Measurements from ENCODE around the gene TRIM69.
"Not testable (repeated sequence)": the region's sequence is repeated elsewhere in the genome, so short reads cannot be mapped to it uniquely, and the experiment has no call there.

TRIM69 gene

GRCh38 chr15:44753345-44753744, 17.0 kb downstream of the TRIM69 start:
- no peak for DNase-seq

DNA sequence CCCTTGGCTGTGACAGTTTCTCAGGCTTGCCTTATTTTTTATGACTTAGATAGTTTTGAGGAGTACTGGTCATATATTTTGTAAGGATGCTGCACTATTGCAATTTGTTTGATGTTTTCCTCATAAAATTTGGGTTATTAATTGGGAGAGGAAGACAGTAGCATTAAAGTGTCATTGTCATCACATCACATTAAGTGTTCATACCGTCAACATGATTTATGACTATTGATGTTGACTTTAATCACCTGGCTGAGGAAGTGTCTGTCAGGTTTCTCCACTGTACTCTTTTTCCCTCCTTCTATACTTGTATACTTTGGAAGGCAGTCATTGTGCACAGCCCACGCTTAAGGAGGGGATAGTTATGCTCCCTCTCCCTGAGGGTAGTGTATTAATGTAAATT, 26.9 kb downstream of the TRIM69 start:
- DNase-seq = no peak

GRCh38 chr15:44763848-44764247, 27.5 kb downstream of the TRIM69 start:
- DNase-seq = no peak

DNA sequence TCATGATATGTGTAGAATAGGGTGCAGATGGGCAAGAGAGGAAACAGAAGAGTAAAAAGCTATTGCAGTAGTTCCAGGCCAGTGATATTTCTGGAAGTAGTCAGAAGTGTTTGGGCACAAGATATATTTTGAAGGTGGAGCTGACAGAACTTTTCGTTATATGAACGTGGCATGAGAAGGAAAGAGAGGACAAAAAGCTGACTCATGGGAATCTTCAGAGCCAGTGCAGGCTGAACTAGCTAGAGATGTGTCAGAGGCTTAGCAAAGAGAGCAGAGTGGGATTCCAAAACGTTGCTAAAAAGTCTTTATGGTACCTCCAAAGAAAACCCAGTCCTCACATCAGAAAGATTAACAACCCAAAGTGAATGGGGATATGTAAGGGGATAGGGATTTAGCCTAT, 28.7 kb downstream of the TRIM69 start:
- DNase-seq = no peak

- DNase-seq = no peak
Measured at GRCh38 chr15:44769521-44769920, 33.2 kb downstream of the TRIM69 start.

GRCh38 chr15:44770715-44771114, 34.4 kb downstream of the TRIM69 start:
- not testable (repeated sequence) for DNase-seq

- no peak for DNase-seq
Measured at GRCh38 chr15:44775953-44776352, 39.6 kb downstream of the TRIM69 start.

- no peak for DNase-seq
Measured at GRCh38 chr15:44779761-44780160, 43.4 kb downstream of the TRIM69 start.

GRCh38 chr15:44780608-44781007, 44.3 kb downstream of the TRIM69 start:
- no peak for DNase-seq

DNA sequence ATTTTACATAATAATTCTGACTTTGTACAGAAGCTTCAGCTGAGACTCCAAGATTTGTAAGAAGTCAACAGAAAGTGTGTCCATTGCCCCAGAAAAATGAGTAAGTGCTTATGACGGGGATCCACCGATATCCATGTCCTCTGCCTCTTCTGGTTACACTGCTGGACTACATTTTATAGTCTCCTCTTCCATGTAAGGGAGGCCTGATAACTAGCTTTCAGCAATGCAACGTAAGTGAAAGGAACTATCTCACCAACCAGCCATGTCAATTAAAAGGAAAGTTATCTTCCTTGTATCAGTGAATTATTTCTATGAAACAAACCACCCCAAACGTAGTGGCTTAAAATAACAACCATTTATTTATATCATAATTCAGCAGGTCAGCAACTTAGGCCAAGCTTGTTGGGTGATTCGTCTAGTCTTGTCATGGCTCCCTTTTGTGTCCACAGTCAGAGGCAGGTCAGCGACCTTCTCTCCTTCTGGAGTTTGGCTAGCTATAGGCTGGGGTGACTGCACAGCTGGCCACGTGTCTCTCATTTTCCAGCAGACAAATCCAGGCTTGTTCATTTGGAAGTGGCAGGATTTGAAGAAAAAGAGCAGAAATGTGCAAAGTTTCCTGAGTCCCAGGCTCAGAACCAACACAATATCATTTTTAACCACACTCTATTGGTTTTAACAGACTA, 44.9 kb downstream of the TRIM69 start:
- DNase-seq = no peak

DNA sequence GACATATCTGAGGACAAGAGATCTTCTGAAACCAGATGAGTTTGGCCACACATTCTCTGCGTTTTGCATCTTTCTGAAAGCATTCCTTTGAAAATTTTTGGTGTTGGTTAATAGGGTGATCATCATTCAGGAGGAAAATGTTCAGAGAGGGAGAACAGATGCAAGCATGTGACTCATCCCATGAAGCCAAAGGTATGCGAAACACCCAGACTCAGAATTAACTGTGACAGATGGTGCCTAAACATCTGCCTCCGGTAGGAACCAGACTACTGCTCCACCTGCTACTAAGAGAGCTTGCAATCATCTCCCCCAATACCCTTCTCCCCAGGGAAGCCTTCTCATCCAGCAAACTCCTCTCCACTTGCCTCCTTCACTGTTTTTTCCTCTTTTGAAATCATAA, 46.2 kb downstream of the TRIM69 start:
- no peak for DNase-seq

DNA sequence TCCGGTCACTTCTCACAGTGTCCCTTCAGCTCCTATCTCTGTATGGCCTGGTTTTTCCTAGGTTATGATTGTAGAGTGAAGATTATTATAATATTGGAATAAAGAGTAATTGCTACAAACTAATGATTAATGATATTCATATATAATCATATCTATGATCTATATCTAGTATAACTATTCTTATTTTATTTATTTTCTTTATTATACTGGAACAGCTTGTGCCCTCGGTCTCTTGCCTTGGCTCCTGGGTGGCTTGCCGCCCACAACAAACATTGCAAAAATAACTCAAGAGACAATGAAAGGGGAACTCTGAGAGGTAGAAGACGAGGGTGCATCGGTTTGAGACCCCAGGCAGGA, 48.6 kb downstream of the TRIM69 start:
- DNase-seq = not testable (repeated sequence)

DNA sequence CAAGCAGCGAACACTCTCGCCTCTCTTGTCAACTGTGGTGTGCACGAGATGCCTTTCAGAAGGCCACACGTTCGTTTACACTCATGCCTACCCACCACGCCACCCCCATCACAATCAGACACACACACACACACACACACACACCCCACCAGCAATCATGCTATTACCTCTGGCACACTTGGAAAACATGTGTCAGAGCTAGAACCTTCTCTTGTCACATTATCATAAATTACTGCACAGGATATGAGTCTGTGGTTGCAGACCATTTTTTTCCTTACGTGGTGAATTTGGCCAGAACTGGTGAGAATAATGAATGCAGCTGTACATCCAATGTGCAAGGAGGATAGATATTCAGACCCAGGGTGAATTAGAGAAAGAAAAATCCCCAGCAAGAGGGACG, 52.4 kb downstream of the TRIM69 start:
- DNase-seq = no peak

DNA sequence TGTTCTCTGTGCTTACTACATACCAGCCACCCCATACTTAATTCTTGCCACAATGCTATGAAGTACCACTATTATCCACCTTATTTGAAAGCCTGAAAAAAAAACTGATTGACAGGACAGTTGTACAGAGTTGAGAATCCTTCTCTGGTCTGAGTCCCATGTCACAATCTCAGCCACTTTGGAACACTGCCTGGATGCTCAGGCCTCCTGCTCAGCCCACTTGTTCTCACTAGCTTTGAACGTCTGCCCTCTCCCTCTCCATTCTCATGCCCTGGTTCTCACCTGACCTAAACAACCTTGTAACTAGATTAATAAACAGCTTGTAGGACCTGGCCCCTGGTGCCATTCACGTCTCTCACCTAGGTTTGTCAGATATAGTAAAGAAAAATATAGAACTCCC, 53.9 kb downstream of the TRIM69 start:
- DNase-seq = no peak

DNA sequence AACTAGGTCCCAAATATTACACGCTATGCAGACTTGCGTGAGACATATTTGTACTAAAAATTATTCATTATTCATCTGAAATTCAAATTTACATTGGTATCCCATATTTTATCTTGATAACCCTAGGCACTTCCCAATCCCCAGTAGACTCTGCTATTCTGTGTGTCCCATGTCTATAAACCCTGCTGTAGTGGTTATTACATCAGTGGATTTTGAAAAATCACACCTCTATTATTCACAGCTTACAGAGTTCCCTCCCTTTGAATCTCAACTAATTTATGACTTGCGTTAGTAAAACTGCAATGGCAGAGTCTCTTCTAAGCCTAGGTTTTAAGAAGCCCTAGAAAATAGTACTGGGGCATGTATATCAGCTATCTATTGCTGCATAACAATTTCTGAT, 54.3 kb downstream of the TRIM69 start:
- no peak for DNase-seq

GRCh38 chr15:44792715-44793114, 56.4 kb downstream of the TRIM69 start:
- DNase-seq = no peak

GRCh38 chr15:44794072-44794471, 57.7 kb downstream of the TRIM69 start:
- DNase-seq = no peak

GRCh38 chr15:44796508-44796907, 60.2 kb downstream of the TRIM69 start:
- no peak for DNase-seq

DNA sequence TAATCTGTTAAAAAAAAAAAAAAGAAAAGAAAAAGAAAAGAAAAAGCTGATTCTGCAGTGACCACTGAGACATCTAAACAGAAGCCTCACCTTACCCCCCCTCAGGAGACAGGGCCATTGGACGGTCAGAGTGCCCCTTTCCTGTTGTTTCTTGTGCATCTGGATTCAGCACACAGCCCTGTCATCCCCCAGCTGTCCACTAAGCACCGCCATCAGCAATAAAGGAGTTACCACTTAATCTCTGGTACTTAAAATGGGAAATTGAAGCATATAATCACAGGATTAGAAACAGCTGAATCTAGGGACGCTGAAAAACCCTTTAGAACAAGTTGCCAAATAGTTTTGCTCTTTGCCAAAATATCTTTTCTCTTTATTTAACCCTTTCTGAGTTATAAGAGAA, 62.5 kb downstream of the TRIM69 start:
- no peak for DNase-seq

- no peak for DNase-seq
Measured at GRCh38 chr15:44801364-44801763, 65.0 kb downstream of the TRIM69 start.

DNA sequence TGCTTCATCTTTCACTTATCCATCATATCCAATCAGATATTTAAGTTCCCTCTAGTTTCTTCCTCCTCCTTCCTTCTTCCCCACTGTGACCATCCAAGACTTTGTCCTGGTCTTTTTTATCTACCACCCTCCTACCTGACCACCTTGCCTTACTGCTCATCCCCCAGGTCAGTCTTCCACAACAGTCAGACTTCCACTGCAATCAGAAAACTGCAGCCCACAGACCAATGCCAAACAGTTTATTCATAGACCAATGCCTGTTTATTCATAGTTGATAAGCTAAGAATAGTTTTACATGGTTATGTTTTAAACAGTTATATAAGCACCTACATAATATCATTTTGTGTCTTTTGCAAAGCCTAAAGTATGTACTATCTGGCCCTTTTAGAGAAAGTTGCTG, 65.5 kb downstream of the TRIM69 start:
- no peak for DNase-seq

DNA sequence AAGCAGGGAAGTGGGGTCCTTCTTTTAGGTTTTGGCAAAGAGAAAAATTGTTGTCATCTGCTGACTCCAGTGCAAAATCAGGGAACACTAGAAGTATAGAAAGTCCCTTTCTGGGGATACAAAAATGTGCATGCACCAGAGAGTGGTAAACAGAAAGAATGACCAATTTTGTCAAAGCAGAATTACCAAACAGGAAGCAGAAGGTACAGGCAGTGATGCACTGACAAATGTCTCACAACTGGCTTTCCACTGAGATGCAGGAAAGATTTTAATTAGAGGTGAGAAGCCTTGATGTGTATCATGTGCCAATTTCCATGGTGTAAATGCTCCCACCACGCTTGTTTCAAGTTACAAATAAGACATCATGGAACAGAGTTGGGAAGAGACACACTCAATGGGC, 66.0 kb downstream of the TRIM69 start:
- DNase-seq = no peak

DNA sequence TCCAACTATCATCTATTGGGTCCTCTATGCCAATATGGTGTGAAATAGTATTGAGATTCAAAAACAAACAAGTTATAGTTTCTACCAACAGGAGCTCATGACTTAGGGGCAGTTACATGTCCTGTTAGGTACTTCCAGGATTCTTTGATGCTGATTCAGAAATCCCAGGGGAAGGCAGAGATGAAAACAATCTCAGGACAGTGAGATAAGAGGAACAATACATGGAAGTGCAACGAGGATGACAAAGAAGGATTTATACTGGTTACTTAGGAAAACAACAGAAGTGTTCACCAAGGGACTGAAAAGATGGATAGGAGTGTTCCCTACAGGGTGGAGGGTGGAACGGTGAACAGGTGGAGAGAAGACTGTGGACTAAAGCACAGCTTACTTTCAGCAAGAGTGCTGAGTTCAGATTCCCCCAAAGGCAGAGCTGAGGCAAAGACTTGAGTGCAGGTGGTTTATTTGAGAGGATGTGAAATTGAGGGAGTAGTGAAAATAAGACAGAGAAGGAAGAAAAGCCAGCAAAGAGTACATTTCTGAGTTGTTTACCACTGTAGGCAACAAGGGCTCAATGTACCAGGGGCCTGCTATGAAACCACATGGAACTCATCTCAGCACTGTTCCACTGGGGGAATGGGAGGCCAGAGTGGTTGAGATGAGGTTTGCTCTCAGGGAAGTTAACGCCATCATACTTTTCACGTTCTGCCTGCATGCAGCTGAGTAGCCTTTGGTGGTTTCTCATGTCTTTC, 68.1 kb downstream of the TRIM69 start:
- DNase-seq = no peak

DNA sequence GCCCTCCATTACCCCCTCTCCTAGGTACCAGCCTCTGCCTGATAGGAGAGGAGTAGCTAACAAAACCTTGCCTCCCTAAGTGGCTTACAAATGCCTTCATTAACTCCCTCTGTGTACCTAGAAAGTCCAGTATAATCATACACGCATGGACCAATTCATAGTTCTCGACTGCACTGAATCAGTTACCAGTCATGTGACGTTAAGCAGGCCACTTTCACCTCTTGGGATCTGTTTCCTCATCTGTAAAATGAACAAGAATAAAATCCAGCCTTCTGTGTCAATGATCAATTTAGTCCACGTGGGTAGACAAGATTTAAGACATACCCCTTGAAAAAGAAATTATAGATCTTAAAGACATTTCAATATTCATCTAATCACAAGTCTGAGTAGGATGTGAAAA, 72.2 kb downstream of the TRIM69 start:
- no peak for DNase-seq

DNA sequence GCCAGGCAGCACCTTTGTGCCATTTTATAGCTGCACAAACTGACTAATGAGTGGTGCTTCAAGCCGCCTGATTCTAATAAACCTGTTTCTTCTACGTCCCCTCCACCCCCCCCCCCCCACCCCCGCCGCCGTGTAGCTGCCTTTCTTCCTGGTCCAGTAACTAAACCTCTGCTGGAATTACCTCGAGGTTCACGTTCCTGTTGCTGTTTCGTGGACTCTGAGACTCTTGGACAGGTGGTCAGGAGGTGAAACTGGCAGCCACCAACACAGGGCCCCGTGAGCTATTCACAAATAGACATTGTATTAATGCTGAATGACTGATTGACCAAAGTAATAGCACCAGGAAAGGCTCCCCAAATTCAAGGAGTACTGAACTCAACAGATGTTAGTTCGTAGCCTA, 73.9 kb downstream of the TRIM69 start:
- DNase-seq = no peak
